ENCODE measurements around the gene PHF12. TPM values are rescaled to one million over a fixed set of nuclear protein-coding genes. Genes with fewer than 3 reads are reported as not detected.
A peak's percentile ranks its signal among the peaks of the same experiment; 100 is the strongest.

Gene PHF12
- total RNA-seq, 6 experiments from 2014 or later: 26.4 to 33.6 (median 29.8) TPM

DNA sequence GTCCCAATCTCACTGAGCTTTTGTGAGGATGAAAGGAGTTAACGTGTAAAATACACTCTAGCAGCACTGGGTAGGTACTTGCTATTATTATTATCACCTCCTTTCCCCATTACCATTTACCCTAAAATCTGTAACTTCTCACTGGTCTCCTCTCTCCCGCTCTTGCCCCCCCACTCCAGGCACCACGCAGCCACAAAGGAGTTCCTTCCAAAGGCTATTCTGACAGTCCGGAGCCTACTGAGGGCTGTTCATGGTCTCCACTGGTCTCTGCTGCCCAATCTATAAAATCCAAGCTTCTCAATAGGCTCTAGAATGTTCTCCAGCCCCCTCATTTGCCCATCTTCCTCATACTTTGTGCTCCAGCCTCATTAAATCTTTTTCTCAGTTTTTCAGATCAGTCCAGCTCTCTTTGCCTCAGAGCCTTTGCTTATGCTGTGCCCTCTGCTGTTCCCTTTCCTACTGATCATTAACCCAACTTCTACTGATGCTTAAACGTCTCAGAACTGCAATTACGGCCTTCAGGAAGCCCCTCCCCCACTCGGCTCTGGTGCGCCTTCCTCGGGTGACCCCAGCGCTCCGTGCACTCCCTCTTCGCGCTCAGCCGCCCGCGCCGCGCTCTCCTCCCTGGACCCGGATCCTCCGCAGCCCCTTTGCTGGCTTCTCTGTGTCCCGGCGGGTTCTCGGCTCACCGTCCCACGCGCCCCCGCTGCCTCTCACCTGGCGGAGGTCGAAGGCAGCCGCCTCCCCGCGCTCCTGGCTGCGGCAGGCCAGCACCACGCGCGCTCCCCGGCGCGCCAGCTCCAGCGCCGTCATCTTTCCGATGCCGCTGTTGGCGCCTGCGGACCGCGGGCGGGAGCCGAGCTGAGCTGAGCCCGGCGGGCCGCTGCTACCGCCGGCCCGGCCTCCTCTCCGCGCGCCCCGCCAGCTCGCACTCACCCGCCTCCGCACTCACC lies 49.2 kb downstream of the PHF12 start:
- H3K36me3 Mint-ChIP-seq (ENCODE audit: low read depth): peaks cover 6% of the 10 kb centered on the region; the same call in 1 of the 2 replicates
- peaks cover 16% of the 10 kb centered on the region for H3K4me1 Mint-ChIP-seq (ENCODE audit: low read depth)
- H3K9me3 Mint-ChIP-seq: no peaks in the 10 kb centered on the region
- TF ChIP-seq, protein P1, sequence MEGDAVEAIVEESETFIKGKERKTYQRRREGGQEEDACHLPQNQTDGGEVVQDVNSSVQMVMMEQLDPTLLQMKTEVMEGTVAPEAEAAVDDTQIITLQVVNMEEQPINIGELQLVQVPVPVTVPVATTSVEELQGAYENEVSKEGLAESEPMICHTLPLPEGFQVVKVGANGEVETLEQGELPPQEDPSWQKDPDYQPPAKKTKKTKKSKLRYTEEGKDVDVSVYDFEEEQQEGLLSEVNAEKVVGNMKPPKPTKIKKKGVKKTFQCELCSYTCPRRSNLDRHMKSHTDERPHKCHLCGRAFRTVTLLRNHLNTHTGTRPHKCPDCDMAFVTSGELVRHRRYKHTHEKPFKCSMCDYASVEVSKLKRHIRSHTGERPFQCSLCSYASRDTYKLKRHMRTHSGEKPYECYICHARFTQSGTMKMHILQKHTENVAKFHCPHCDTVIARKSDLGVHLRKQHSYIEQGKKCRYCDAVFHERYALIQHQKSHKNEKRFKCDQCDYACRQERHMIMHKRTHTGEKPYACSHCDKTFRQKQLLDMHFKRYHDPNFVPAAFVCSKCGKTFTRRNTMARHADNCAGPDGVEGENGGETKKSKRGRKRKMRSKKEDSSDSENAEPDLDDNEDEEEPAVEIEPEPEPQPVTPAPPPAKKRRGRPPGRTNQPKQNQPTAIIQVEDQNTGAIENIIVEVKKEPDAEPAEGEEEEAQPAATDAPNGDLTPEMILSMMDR (IDR thresholded peaks at IDR 0.05): no peak
- peak overlapping the region; percentile 88 for H3K4me3 Mint-ChIP-seq
- peak overlapping the region; percentile 16; the same call in 1 of the 2 replicates for H3K27ac Mint-ChIP-seq
- peaks cover 10% of the 10 kb centered on the region for H3K27me3 Mint-ChIP-seq (ENCODE audit: insufficient read depth)
- DNase-seq: no peak

DNA sequence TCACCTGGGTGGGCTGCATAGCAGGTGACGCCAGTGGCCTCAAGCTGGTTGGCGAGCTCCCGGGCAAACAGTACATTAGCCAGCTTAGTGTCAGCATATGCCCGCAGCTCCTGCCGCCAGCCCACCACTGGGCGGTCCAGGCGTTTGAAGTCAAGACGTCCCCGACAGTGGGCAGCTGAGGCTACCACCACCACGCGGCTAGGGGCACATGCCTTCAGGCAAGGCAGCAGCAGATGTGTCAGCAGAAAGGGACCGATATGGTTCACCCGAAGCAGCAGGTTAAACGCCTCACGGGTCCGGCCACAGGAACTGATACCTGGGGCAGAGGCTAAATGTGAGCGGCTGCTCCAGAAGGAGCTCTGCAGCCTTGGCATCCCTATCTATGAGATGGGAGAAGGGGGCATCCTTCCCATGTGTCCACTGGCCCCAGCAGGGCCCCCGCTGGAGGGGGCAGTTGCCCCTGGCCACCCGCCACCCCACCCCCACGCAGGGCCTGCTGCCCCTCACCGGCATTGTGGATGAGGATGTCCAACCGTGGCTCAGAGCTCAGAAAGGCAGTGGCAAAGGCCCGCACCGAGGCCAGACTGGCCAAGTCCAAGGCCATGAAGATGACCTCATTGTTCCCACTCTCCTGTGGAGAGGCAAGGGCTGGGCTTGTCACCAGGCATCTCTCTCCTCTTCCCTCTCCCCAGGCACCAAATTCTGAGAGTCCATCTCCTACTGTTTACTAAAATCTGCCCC lies 50.2 kb downstream of the PHF12 start:
- TF ChIP-seq, protein P1 (IDR thresholded peaks at IDR 0.05): no peak
- Mint-ChIP-seq H3K27me3 (ENCODE audit: insufficient read depth) (peaks cover 7% of the 10 kb centered on the region), H3K4me3 (no peak overlapping the region), H3K9me3 (no peaks in the 10 kb centered on the region), H3K27ac (no peak overlapping the region), H3K4me1 (ENCODE audit: low read depth) (peaks cover 25% of the 10 kb centered on the region), H3K36me3 (ENCODE audit: low read depth) (no peaks in the 10 kb centered on the region)
- DNase-seq: no peak

DNA sequence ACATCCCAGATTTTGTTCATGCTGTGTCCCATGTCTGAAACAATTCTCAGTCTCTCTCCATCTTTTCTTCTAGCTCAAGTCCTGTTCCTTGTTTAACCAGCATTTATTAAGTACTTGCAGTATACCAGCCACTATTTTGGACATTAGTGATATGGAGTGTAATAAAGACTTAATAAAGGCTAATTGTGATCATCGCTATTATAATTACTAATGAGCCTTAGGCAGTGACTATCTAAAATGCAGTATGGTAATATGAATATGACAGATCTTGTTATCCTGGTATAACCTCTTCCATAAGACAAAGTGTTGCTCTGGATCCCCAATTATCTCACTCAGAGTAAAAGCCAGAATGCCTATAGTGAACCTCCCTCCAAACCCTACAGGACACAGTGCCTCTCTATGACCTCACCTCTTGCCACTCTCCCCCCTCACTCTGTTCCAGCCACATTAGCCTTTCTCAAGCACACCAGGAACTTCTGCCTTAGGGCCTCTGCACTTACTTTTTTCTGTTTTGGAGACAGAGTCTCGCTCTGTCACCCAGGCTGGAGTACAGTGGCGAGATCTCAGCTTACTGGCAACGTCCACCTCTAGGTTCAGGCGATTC lies 52.0 kb downstream of the PHF12 start:
- peaks cover 7% of the 10 kb centered on the region for H3K27me3 Mint-ChIP-seq (ENCODE audit: insufficient read depth)
- TF ChIP-seq, protein P1 (IDR thresholded peaks at IDR 0.05): no peak
- H3K4me1 Mint-ChIP-seq (ENCODE audit: low read depth): peaks cover 33% of the 10 kb centered on the region
- H3K4me3 Mint-ChIP-seq: no peak overlapping the region
- DNase-seq: no peak
- no peaks in the 10 kb centered on the region for H3K36me3 Mint-ChIP-seq (ENCODE audit: low read depth)
- no peak overlapping the region for H3K27ac Mint-ChIP-seq
- no peaks in the 10 kb centered on the region for H3K9me3 Mint-ChIP-seq

DNA sequence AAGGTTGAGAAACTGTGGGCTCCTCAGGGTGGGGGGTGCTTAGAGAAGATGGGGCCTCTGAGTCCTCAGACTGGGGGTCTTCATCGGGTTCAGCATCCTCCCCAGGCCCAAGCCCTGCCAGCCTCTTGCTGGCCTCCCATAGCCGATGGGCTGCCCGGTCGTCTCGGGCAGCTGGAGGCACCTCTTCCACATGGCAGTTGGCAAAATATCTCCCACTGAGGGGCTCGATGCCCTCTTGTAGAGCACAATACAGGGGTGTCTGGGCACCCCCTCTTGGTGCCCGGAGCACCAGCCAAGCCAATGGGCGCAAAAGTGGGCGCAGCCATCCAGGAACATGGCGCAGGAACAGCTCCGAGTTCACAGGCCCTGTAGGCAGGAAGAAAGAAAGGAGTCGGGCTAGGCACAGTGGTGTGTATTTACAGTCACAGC lies 52.8 kb downstream of the PHF12 start:
- peaks cover 33% of the 10 kb centered on the region for H3K4me1 Mint-ChIP-seq (ENCODE audit: low read depth)
- no peak for DNase-seq
- peaks cover 7% of the 10 kb centered on the region for H3K27me3 Mint-ChIP-seq (ENCODE audit: insufficient read depth)
- H3K27ac Mint-ChIP-seq: no peak overlapping the region
- TF ChIP-seq, protein P1 (IDR thresholded peaks at IDR 0.05): no peak
- H3K4me3 Mint-ChIP-seq: no peak overlapping the region
- no peaks in the 10 kb centered on the region for H3K9me3 Mint-ChIP-seq
- no peaks in the 10 kb centered on the region for H3K36me3 Mint-ChIP-seq (ENCODE audit: low read depth)

DNA sequence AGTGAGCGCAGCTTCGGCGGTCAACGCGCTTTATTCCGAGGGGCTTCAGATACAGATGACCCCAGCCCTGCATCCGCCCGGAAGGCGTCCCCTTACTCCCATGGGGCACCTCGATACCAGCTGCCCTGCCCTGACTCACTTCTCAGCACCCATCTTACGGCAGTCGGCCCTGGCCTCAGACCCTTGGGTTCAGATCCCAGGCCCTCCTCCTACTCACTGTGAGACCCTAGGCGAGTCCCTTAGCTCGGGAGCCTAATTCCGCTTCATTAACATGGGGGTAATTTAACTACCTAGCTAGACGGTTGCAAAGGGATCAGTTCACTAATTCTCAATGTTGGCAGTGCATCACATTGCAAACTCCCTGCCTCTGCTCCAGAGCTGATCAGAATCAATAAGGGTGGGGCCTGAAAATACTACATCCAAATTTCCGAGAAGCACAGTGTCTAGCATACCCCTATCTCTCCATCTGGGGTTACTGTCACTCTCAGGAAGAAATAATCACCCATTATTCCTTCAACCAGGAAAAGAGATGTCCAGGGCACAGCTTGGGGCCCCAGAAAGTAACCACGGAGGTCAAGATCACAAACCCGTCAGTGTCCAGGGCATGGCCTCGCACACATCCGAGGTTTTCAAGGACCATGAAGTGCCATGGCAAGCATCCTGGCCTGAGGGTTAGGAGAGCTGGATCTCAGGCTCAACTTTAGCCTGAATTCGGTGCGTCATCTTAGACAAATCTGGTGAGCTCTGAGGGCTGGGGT lies 53.4 kb downstream of the PHF12 start:
- Mint-ChIP-seq H3K27me3 (ENCODE audit: insufficient read depth) (peaks cover 6% of the 10 kb centered on the region), H3K36me3 (ENCODE audit: low read depth) (no peaks in the 10 kb centered on the region), H3K4me1 (ENCODE audit: low read depth) (peaks cover 37% of the 10 kb centered on the region), H3K4me3 (peak overlapping the region; percentile 88), H3K27ac (peak overlapping the region; percentile 75), H3K9me3 (no peaks in the 10 kb centered on the region)
- TF ChIP-seq, protein P1 (IDR thresholded peaks at IDR 0.05): no peak
- DNase-seq: no peak
